BJ (cell line): ENCODE measurements around the gene ARID5B. TPM values are rescaled to one million over a fixed set of nuclear protein-coding genes. Genes with fewer than 3 reads are reported as not detected.

Source experiments
- CTCF ChIA-PET: fragments of 350-600 bp; formaldehyde crosslinking; extraction: SDS; loops from one replicate; lab custom pipeline; 2021; ENCODE audit warnings: antibody characterized with exemption, inconsistent platforms; lab: Yijun Ruan, JAX
- POLR2A ChIA-PET: fragments of 300-600 bp; sonication (Branson Sonifier 250); formaldehyde crosslinking; extraction: SDS; loops from one replicate; lab custom pipeline; 2021; ENCODE audit warnings: antibody characterized with exemption; lab: Charles Lee
- DNase-seq: peaks from one replicate; pipeline ENCODE4 v3.0.0-alpha.2; 2011; ENCODE audit warnings: low read depth
- H3K27me3 ChIP-seq: 2 replicates; pipeline ENCODE4 v1.6.0; 2011; ENCODE audit warnings: low read length; ENCODE audit not compliant: control insufficient read depth, insufficient read depth
- H3K36me3 ChIP-seq: 2 replicates; pipeline ENCODE4 v1.5.1; 2011; ENCODE audit warnings: low read length; ENCODE audit not compliant: control insufficient read depth, insufficient read depth
- H3K4me3 ChIP-seq: 2 replicates; pipeline ENCODE4 v1.5.1; 2011; ENCODE audit warnings: low read depth, mild to moderate bottlenecking, control low read depth, low read length
- polyA plus RNA-seq: library from polyadenylated mRNA; depleted of rRNA; stranded (reverse); fragments of >200 nt; gene quantifications from 2 replicates; pipeline ENCODE4 v1.2.3, GENCODE V29; 2011
- TF ChIP-seq, protein P1 (sequence below): IDR thresholded peaks from 2 replicates; pipeline ENCODE4 v1.5.1; 2011; ENCODE audit warnings: low read depth, mild to moderate bottlenecking, control low read depth, inconsistent platforms, low read length, moderate library complexity; ENCODE audit not compliant: insufficient read depth

ARID5B gene
- polyA plus RNA-seq, 1 experiment: 73.8 TPM

DNA sequence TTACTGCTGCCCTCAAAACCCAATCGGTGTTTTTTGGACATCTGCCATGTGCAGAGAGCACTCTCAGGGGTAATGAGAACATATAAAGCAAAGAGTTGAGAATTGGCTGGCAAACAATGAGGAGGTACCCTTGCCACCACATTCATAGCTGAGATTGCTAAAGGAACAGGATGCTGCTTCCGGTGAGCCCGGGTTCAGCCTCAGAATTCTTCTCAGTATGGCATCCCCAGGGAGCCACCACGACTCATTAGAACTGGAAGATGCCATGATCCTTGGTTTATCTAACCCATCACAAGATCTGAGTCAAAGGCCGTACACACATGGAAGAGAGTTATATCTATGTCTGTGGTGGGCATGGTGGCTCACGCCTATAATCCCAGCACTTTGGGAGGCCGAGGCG, 174.4 kb downstream of the ARID5B start:
- peaks cover 38% of the 10 kb centered on the region for H3K36me3 ChIP-seq
- CTCF ChIA-PET: interaction anchor here (1.6 to 1.9 kb wide), 2 partner anchors 37 to 169 kb away, joined by 5 to 10 read pairs; no protein-coding TSS in a partner anchor
- POLR2A ChIA-PET: no interaction called here
- H3K4me3 ChIP-seq: no peak overlapping the region
- TF ChIP-seq, protein P1, sequence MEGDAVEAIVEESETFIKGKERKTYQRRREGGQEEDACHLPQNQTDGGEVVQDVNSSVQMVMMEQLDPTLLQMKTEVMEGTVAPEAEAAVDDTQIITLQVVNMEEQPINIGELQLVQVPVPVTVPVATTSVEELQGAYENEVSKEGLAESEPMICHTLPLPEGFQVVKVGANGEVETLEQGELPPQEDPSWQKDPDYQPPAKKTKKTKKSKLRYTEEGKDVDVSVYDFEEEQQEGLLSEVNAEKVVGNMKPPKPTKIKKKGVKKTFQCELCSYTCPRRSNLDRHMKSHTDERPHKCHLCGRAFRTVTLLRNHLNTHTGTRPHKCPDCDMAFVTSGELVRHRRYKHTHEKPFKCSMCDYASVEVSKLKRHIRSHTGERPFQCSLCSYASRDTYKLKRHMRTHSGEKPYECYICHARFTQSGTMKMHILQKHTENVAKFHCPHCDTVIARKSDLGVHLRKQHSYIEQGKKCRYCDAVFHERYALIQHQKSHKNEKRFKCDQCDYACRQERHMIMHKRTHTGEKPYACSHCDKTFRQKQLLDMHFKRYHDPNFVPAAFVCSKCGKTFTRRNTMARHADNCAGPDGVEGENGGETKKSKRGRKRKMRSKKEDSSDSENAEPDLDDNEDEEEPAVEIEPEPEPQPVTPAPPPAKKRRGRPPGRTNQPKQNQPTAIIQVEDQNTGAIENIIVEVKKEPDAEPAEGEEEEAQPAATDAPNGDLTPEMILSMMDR: no peak
- no peaks in the 10 kb centered on the region for H3K27me3 ChIP-seq
- no peak for DNase-seq

GRCh38 chr10:62076891-62077290, 175.4 kb downstream of the ARID5B start:
- DNase-seq: peak; percentile 52
- CTCF ChIA-PET: interaction anchor here (1.6 kb wide), 1 partner anchor 168 kb away, joined by 10 read pairs; no protein-coding TSS in a partner anchor
- peaks cover 36% of the 10 kb centered on the region for H3K36me3 ChIP-seq
- no peaks in the 10 kb centered on the region for H3K27me3 ChIP-seq
- H3K4me3 ChIP-seq: no peak overlapping the region
- POLR2A ChIA-PET: no interaction called here
- TF ChIP-seq, protein P1: no peak

GRCh38 chr10:62077330-62078015, 176.0 kb downstream of the ARID5B start:
- TF ChIP-seq, protein P1: no peak
- CTCF ChIA-PET: no interaction called here
- no peaks in the 10 kb centered on the region for H3K27me3 ChIP-seq
- H3K4me3 ChIP-seq: no peak overlapping the region
- no peak for DNase-seq
- peaks cover 30% of the 10 kb centered on the region for H3K36me3 ChIP-seq
- POLR2A ChIA-PET: no interaction called here

DNA sequence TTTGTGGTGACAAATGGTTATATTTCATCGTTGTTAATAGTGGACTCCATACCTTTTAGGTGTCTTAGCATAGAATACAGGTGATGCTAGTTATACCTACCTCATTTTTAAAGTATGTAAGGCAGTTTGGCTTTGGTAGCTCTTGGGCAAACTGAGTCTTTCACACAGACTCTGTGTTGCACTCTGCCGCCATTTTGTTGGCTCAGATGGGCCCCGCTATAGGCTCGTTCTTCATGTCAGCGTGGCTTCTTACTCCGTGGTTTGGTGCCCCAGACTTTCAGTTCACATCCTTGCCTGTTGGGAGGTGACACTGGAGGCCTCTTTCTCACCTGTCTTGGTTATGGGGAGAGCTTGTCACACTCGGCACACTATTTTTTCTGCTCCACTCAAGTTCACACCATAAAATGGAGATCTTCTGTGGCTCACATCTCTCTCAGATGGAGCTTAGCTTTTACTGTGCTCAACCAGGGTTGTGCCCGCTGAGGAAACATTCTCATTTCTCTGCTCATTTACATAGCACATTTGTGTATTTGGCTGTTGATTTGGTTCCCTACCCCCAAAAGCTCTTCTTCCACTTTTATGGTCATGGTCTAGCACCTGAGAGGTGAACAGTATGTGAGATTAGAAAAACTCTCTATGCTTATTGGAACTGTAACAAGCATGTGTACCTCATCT, 178.5 kb downstream of the ARID5B start:
- Histone ChIP-seq H3K4me3 (no peak overlapping the region), H3K27me3 (no peaks in the 10 kb centered on the region), H3K36me3 (peaks cover 21% of the 10 kb centered on the region)
- POLR2A ChIA-PET: no interaction called here
- CTCF ChIA-PET: interaction anchor here (0.5 to 1.9 kb wide), 2 partner anchors 165 to 625 kb away, joined by 3 to 7 read pairs; no protein-coding TSS in a partner anchor
- no peak for DNase-seq
- TF ChIP-seq, protein P1: no peak

- Histone ChIP-seq H3K36me3 (peaks cover 18% of the 10 kb centered on the region), H3K27me3 (no peaks in the 10 kb centered on the region), H3K4me3 (no peak overlapping the region)
- POLR2A ChIA-PET: no interaction called here
- CTCF ChIA-PET: interaction anchor here (0.5 kb wide), 1 partner anchor 624 kb away, joined by 3 read pairs; no protein-coding TSS in a partner anchor
- TF ChIP-seq, protein P1: no peak
- no peak for DNase-seq
Observed at GRCh38 chr10:62080905-62081304, 179.4 kb downstream of the ARID5B start.
